GM21737 (cell line): Measurements from ENCODE around the gene ARL3.

Source experiments
- ATAC-seq: cut with Tn5 transposase; IDR thresholded peaks from one replicate; pipeline ENCODE4 v1.9.1; 2021; ENCODE audit warnings: mild to moderate bottlenecking, moderate library complexity; ENCODE audit not compliant: unreplicated experiment

ARL3 gene

DNA sequence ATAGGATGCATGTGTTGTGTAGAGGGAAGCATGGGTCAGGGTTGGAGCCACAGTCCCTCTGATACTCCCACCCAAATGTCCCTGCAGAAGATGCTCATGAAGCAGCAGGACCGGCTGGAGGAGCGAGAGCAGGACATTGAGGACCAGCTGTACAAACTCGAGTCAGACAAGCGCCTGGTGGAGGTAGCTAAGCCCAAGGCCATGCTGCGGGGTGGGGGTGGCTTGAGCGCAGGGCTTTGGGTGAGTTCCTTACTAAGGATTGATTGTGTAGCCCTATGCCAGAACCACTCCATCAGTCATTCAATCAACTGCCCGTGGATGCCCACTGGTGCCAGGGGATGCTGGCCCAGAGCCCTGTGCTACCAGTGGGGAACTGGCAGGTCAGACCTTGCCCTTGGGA, 59.6 kb downstream of the ARL3 start:
- no peak for ATAC-seq

DNA sequence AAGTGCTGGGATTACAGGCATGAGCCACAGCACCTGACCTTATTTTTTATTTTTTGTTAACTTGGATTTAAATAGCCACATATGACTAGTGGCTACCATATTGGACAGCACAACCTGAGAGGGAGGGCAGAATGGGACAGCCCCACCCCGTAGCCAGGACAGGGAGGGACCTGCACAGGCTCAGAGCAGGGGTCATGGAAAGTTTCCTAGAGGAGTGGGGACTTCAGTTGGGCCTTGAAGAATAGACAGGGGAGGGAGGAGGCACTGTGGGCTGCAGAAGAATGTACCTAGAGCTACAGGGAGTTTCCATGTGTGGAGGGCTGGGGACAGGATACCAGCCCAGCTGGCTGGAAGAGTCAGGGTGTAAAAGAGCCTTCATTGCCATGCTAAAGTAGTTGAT, 61.1 kb downstream of the ARL3 start:
- ATAC-seq, result no peak

DNA sequence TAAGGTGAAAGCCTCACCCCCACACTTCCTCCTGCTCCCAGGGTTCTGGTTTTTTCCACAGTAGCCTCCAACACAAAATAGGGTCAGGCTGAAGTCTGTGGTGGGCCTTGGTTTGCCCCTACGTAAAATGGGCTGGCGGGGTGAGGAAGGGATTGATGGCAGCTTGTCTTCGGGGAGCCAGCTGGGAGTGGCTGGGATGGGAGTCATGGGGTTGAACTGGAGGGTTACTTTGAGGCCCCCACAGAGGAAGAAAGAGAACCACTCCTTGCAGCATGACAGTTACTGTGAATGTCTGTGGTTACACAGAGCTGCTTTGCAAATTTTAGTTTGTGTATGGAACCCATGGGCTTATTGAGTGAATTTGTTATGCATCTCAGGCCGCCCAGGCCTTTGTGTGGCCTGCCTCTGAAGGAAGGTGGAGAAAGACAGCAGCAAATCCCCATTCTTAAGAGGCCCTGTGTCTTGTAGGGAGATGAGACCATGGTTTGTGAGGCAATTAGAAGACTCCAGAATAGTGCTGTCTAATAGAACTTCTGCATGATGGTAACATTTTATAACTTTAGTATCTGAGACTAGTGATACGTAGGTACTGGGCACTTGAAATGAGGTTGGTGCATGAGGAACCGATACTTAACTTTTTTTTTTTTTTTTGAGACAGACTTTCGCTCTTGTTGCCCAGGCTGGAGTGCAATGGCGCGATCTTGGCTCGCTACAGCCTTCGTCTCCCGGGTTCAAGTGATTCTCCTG, 61.9 kb downstream of the ARL3 start:
- peak; percentile 44 for ATAC-seq

DNA sequence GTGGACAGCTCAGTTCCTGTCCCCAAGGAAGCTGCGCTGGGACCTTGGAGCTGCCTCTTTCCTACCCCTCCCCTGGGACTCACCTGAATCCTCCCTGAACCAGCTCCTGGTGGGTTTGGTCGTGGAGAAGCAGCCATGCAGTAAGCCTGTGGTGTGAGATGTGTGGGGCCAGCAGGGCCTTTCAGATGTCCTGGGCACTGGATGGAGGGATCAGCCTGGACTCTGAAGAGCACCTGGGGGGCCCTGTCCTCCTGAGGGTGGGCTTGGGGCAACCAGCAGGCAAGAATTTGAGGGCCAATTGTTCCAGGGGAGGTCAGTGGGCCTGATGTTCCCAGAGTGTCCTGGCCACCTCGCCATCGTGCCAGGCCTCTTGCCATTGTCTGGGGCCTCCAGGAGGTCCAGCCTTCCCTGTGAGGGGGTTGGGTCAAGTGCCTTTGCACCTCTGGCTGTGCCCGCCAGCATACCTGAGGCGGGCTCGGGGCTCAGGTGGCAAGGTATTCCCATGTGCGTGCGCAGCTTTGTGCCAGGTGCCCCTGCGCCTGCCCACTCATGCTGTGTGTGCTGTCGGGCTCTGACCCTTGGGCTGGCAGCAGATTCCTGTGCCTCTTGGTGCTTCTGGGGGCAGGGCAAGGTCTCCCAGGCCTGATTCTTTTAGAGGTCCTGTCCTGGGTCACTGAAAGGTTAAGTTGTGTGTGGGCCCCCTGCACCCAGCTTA, 62.6 kb downstream of the ARL3 start:
- ATAC-seq, result no peak

DNA sequence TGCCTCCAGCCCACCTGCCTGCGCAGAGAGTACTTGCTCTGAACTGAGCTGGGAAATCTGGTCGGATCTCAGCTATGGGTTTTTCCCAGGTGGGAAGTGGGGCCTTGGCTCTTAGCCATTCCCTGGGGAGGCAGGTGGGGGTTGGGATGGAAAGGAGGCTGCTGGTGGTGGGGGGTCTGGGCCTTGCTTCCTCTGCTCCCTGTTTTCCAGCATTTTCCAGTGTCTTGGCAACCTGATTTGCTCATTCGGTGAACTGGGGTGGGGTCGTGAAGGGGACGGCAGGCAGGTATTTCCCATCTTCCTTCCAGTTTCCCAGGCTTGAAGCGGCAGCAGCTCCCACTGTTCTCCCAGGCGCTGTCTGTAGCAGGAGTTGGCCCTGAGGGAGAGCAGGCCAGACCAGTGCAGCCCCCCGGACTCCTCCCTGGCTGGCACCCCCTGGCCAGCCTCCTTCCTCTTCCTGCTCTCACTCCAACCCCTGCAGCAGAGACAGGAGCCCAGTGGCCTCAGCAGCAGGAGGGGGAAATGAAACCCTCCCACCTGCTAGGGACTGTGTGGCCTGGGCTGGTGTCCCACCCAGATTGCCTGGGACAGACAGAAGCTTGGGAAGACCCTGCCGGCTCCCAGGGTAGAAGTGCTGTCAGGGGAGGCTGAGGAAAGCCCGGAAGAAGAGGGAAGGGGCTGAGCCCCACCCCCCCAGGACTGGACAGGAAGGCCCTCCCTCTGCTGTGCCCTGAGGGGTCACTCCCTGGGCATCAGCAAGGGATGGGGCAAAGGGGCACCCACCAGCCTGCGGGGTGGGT, 63.3 kb downstream of the ARL3 start:
- no peak for ATAC-seq

DNA sequence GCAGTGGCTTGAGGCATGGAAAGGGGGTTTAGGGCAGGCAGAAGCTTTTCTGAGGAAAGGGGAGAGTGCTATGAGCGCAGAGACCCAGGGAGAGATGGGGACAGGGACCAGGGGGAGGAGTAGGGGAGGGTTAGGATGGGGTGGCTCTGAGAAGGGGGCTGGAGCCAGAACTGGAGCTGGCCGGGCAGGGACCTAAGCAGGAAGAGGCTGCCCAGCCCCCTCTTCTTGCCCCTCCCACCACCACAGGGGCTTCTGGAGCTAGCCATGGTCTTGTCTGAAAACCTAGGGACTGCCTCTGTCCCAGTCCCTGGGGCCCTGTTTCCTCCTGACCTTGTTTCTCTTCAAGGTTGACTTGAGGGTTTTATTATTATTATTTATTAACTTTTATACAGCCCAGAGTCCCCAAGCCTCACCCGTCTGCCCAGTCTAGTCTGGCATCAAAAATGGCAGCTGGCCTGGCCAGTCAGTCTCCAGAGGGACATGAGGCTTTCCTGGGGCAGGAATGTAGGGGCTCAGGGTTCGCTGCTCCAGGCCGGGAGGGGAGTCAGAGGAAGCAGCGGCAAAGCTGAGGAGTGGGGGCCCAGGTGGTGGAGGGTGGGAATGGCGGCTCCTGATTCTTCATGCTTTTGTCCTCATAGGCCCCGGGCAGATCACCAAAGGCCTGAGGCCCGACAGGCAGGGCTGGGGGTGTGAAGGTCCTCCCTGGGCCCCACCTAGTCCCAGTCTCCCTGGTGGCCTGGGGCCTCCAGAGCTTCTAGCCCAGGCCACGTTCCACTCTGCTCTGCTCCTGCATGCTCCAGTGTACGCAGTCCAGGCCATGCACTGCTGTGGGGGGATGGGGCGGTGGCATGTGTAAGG, 64.2 kb downstream of the ARL3 start:
- ATAC-seq, result no peak

DNA sequence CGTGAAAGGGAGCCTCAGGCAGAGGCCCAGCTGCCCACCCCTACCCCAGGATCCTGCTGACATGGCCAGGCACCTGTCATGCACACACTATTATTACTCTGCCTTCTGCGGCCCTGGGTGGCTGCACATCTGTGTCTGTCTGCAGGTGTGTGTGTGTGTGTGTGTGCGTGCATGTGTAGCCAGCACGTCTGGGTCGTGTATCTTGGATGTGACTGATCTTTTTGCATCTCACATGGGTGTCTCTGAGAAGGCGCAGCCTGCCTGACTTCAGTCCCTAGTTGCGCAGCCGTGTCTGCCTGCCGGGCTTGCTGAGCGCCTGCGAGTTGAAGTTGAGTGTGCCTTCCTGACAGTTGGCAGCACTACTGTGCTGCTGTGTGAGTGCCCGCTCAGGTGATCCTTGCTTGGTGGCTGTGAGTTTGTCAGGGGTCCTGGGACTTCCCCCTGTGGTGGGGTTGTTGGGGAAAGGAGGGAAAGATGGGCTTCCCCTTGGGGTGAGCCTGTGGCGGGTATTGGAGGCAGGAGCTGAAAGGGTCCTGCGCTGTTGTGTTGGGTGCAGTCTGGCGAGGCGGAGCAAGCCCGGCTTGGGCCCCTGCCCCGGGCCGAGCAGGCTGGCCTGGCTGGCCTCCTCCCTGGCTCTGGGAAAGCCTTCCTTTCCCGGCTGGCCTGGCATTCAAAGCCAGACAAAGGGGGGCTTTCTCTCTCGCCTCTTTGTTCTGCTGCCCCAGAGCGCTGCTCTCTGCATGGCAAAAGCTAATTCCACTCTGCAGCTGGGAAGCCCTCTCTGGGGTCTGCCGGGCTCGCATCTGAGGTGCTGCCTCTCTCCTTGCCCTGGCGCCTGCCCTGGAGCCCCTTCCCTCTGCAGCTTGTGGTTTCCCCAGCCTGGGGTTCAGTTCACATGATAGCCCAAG, 65.1 kb downstream of the ARL3 start:
- ATAC-seq, result no peak

DNA sequence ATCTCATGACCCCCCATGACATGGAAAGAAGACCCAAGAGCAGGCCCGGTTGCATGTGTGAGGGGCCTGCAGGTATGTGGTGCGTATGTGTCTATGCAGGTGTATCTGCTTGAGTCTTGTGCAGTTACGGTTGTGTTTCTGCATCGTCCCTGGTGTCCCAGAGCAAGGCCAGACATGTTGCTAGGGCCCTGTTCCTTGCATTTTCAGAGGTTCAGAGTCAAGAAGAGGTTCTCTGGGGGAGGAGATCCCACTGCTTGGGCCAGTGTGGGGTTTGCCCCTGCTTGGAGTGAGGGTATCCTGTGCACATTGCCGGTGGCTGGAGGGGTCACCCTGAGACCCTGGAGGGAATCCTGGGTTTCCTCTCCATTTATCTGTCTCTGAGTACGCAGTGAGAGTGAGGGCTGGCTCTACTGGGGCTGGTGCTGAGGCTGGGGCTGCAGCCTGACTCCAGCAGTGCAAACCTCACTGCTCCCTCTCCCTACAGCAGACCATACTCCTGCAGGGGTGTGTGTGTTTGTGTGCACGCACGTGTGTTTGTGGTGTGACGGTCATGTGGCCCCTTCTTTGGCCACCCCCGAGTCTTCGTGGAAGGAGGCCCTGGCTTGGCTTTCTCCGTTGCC, 65.8 kb downstream of the ARL3 start:
- no peak for ATAC-seq

DNA sequence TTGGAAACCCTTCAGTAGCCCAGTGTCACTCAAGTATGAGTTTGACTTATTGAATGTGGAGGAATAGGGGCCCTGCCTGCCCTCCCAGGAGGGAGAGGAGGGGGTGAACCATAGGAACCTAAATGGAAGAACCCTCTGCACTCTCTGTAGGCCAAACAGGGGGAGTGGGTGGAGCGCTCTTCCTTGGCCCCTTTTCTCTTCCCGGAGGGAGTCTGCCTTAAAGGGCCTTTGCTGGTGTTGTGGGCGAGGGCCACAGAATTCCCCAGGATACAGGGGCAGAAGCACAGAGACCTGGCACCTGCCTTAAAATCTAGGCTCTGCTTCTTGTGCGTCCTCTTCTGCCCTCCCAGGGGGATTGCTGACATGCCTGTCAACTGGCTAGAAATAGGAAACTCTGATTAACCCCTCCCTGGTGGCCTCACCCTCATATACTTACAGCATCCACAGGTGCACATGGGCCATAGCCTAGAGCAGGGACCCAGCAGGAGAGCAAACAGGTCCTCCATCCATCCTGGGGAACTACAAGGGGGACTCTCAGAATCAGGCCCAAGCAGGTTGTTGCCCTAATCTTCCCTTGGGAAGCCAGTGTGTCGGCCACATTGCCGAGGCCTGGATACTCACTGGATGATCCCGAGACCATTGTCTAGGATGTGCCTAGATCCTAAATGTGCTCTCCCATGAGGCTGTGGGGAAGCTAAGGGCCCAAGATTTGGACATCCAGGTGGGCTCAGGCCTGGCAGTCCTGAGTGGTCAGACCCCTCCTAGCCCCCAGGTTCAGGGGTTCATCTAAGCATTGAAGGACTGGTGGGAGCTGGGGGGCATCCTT, 66.5 kb downstream of the ARL3 start:
- ATAC-seq, result no peak

DNA sequence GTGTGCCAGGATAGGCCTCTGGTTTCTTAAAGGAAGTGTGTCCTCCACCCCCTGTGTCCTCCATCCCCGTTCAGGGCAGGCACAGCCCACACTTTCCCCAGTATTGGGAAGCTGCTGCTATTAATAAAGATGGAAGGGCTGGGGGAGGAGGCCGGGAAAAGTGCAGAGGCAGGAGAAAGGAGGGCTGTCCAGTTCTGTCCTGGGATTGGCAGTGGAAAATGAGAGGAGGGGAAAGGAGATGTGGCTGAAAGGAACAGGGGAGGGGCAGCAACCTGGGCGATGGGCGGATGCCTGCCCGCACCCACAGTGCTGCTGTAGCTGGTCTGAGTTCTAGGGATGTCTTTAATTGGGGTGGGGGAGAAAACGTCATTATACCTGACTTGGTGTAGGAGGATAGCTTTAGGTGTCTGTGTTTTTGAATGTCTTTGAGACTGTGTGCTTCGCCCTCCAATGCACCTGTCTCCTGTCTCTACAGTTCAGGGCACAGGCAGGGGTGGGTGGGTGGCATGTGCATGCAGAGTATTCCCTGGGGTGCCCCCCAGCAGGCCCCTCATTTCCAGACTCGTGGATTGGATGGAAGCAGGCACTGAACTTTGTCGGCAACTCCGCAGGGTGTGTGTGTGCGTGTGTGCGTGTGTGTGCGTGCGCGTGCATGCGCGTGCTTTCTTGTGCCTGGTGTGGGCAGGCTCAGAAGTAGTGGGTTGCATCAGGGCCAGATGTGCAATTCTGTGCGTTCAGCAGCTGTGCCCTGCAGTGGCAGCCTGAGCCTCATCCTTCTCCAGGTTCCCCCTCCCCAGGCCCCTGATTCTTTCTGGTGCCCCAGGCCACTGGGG, 67.4 kb downstream of the ARL3 start:
- ATAC-seq, result no peak

DNA sequence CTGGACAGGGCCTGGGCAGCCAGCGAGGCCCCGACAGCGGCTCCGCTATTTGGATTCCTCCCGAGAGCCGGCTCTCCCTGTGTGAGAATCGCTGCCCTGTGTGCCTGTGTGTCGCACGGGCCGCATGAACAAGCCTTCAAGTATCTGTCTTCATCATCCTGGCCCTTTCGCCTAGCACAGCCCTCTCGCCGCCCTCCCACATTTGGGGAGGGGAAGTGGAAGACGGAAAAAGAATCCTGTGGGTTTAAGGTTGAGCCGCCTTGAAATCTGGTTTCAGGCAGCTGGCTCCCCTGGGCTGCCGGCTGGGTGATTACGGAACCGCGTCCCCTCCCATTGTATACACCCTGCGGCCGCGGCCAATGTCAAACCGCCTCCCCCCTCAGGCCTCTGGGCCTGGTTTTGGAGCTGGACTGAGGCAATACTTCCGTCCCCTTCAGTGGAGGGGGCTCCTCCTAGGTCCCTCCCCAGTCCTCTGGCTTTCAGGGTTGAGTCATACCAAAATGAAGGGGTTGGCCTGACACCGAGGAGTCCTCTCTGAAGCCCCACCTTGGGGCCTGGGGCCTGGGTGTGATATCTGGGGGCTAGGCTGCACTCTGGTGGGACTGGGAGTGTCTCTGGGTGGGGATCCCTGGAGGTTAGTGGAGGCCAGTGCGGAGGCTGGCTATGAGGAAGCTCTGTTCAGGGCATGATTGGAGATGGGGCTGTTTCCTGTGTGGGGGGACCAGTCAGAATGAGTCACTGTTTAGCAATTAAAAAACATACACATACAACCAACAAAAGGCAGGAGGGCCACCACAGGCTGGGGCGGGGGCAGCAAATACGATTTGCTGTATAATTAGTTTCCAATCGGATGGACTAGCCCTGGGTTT, 68.2 kb downstream of the ARL3 start:
- ATAC-seq, result peak; percentile 16

DNA sequence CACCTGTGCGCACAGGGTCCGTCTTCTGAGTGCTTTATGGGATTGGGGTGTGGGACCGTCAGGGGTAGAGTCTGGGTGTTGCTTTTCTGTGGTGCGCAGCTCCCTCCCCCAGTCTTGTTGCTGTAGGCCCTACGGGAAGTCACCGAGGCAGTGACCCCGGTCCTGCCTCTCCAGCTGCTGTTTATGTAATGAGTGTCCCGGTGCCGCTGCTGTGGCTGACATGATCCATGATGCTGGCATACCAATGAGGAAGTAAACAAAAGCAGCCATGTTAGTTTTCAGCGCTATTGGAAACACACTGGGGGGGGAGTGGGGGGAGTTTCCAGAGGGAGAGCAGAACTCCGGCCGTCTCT, 68.8 kb downstream of the ARL3 start:
- ATAC-seq, result no peak

DNA sequence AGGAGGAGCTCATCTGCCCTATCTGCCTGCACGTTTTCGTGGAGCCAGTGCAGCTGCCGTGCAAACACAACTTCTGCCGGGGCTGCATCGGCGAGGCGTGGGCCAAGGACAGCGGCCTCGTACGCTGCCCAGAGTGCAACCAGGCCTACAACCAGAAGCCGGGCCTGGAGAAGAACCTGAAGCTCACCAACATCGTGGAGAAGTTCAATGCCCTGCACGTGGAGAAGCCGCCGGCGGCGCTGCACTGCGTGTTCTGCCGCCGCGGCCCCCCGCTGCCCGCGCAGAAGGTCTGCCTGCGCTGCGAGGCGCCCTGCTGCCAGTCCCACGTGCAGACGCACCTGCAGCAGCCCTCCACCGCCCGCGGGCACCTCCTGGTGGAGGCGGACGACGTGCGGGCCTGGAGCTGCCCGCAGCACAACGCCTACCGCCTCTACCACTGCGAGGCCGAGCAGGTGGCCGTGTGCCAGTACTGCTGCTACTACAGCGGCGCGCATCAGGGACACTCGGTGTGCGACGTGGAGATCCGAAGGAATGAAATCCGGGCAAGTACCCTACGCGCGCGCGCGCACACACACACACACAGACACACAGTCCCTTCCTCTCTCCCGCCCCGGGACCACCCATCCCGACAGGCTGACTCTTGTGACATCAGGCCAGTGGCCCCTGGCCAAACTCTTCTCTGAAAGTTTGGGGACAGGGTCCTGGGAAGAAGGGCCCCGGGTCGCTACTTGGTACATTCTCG, 69.4 kb downstream of the ARL3 start:
- ATAC-seq, result no peak

DNA sequence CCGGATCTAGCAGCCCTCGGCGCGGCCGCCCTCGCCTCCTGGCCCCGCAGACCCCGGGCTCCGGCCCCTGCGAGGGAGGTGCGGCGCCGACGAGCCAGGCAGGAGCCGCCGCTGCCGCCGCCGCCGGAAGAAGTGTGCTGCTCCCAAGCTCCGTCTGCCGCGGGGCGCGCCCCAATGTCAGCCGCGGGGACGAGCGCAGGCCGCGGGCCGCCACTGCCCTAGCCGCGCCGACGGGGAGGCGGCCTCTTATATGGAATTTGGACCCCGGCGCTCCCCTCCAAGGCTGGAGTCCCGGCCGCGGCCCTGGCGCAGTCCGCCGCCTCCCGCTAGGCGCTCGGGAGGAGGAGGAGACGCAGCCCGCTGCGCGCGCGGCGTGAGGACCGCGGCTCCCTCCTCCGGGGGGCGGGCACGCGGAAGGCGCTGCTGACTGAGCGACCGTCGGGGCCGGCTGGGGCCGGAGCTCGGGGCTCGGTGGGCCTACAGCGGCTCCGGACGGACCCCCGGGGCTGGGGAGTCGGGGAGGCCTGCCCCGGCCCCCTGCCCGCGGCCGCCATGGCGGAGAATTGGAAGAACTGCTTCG, 70.0 kb downstream of the ARL3 start, which contains the start of gene TRIM8:
Gene TRIM8 (plus strand): TSS at position 414 of the 580 bp plus-strand sequence. CDS start 139 bp downstream, at position 553.
- no peak for ATAC-seq

DNA sequence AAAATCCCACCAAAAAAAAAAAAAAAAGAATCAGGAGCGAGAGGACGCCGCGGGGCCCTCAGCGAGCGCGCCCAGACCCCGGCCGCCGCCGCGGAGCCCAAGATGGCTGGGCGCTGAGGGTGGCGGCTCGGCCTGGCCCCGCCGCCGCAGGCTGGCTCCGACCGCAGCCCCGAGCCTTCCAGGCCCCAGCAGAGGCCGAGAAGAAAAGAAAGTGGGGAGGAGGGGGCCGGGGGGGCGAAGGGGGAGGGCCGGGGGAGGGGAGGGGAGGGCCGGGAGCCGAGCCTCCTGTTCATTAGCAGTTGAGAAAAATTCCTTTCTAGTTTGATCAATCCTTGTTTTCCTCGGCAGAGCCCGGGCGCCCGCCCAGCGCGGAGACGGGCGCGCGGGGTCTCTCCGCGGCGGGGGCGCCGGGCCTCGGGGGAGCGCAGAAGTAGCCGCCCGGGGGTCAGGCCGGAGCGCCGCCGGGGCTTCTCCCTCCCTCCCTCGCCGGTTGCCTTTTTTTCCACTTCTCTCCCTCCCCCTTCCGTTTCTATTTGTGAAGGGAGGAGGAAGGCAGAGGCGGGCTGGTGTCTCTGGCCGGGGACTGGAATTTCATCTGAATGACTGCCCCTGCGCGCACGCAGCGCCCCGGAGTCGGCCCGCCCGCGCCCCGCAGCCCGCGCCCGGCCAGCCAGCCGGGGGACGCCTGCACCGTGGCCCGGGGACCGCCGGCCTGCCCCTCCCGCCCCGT, 70.7 kb downstream of the ARL3 start:
- no peak for ATAC-seq
